Gastrocnemius medialis (tissue), 4 donors: ENCODE data around the gene FOSL2.

Experiments used
- POLR2A ChIP-seq, 2 donors: fragments of 450-650 bp; IDR thresholded peaks; one replicate each; pipeline ENCODE4 v1.6.1; 2017; ENCODE audit warnings: antibody characterized with exemption in 2 of 2, mild to moderate bottlenecking in 2 of 2, moderate library complexity in 2 of 2
- TF ChIP-seq, protein P1 (sequence below), 5 experiments: fragments of 450-650 bp in 3 of 5; fragments of 200-600 bp in 2 of 5; sonication (generic) in 2 of 5; IDR thresholded peaks in 4 of 5; conservative IDR thresholded peaks in 1 of 5; 1 replicate in 4 of 5; 2 replicates in 1 of 5; pipeline ENCODE4 v1.5.1; 2016 to 2019; ENCODE audit warnings: antibody characterized with exemption in 5 of 5, mild to moderate bottlenecking in 3 of 5, moderate library complexity in 3 of 5

DNA sequence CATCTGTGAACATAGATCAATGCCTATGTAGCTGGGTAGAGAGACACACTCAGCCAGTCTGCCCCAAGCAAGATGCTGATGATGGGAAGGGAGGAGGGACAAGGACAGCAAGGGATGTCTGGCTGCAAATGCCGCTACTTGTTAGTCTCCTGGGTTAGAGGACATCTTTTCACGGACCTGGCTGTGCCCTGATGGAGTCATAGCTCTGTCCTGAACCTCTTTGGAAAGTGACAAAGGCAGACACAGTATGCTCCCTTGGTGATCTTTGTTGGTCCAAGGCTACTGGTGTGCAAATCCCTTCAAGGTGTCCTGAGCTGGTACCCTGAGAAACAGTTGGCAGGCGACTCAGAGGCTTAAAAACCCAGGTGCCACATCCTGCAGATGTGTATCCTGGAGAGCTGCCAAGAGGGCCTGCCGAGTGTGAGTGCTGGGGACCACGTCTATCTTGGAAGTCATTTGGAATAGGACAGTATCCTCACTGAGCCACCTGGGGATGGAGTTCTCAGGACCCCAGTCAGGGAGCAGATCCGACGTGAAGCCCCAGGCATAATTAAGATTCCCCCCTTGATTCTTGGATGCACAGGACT lies 10.8 kb downstream of the FOSL2 start:
- TF ChIP-seq POLR2A (IDR thresholded peaks at IDR 0.05): no peak
- TF ChIP-seq, protein P1, sequence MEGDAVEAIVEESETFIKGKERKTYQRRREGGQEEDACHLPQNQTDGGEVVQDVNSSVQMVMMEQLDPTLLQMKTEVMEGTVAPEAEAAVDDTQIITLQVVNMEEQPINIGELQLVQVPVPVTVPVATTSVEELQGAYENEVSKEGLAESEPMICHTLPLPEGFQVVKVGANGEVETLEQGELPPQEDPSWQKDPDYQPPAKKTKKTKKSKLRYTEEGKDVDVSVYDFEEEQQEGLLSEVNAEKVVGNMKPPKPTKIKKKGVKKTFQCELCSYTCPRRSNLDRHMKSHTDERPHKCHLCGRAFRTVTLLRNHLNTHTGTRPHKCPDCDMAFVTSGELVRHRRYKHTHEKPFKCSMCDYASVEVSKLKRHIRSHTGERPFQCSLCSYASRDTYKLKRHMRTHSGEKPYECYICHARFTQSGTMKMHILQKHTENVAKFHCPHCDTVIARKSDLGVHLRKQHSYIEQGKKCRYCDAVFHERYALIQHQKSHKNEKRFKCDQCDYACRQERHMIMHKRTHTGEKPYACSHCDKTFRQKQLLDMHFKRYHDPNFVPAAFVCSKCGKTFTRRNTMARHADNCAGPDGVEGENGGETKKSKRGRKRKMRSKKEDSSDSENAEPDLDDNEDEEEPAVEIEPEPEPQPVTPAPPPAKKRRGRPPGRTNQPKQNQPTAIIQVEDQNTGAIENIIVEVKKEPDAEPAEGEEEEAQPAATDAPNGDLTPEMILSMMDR (IDR thresholded peaks at IDR 0.05 in 4 of 5, conservative IDR thresholded peaks at IDR 0.05 in 1 of 5): no peak
